ENCODE results near the gene VKORC1.

VKORC1 gene

DNA sequence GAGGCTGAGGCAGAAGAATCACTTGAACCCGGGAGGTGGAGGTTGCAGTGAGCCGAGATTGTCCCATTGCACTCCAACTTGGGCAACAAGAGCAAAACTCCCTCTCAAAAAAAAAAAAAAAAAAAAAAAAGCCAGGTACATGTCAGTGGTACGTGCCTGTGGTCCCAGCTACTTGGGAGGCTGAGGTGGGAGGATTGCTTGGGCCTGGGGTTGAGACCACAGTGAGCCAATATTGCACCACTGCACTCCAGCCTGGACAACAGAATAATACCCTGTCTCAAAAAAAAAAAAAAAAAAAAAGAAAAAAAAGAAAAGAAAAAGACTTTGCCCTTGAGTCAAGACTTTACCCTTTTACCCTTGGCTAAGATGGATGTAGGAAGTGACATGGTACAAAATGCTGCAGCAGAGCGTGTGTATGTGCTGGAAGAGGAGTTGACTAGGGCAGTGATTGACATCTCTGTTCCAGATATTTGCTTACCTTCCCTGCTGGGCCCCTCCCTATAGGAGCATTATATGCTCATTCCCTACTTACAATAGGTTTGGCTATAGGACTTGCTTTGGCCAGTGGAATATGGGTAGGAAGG, 50.6 kb downstream of the VKORC1 start:
- no peak for DNase-seq (ENCODE audit: low read depth, low spot score)
- TF ChIP-seq CTCF (IDR thresholded peaks at IDR 0.05; ENCODE audit: low read depth, low read length) = no peak
- in situ Hi-C loops (cut with HindIII; ENCODE audit: low sequenced_read_pairs) = no loop called here
- no peak overlapping the region for H3K4me3 ChIP-seq (ENCODE audit: low read depth, low read length)

- DNase-seq (ENCODE audit: low read depth, low spot score) = no peak
- no peak for TF ChIP-seq CTCF (IDR thresholded peaks at IDR 0.05; ENCODE audit: low read depth, low read length)
- no peak overlapping the region for H3K4me3 ChIP-seq (ENCODE audit: low read depth, low read length)
- in situ Hi-C loops (cut with HindIII; ENCODE audit: low sequenced_read_pairs) = no loop called here
Observed at GRCh38 chr16:31043352-31043751, 51.2 kb downstream of the VKORC1 start.

GRCh38 chr16:31042866-31043265, 51.7 kb downstream of the VKORC1 start:
- no peak for DNase-seq (ENCODE audit: low read depth, low spot score)
- no peak for TF ChIP-seq CTCF (IDR thresholded peaks at IDR 0.05; ENCODE audit: low read depth, low read length)
- in situ Hi-C loops (cut with HindIII; ENCODE audit: low sequenced_read_pairs) = no loop called here
- no peak overlapping the region for H3K4me3 ChIP-seq (ENCODE audit: low read depth, low read length)
